Hematopoietic multipotent progenitor cell treated with erythropoietin and hydrocortisone succinate and interleukin-3 and kit ligand, for 8 days (in vitro differentiated cells): ENCODE results near the gene ZNF205.

Experiments
- DNase-seq: peaks from one replicate; pipeline ENCODE4 v3.0.0-alpha.2; 2015

ZNF205 gene

GRCh38 chr16:3085868-3086595 is 26.4 kb upstream of the ZNF205 start:
- DNase-seq = no peak

DNA sequence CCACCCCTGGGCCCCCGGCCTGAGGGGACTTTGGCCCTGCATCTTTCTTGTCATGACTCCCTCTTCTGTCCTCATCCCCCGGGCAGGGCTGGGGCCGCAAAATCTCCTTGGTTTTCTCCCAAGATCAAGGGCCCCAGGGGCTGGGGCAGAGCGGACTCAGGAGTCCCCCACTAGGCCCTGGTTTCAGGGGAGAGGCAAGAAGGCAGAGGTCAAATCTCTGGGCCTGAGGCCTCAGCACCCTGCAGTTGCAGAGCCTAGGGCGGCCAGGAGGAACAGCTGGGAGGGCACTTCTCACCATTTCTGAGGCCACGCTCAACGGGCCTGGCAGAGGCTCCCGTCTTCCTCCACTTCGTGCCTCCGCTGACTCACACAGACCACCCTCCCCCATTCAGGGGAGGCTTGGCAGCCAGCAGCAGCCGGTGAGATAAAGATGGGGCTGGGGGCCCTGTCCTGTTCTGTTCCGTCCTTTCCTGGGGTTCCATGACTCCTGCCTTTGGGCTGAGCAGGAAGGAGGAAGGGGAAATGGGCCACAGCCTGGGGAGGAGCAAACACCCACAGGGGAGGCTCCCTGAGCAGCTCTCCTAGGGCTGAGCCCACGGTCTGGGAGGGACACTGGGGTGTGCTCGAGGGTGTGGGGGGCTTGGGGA is 25.7 kb upstream of the ZNF205 start:
- DNase-seq = no peak

DNA sequence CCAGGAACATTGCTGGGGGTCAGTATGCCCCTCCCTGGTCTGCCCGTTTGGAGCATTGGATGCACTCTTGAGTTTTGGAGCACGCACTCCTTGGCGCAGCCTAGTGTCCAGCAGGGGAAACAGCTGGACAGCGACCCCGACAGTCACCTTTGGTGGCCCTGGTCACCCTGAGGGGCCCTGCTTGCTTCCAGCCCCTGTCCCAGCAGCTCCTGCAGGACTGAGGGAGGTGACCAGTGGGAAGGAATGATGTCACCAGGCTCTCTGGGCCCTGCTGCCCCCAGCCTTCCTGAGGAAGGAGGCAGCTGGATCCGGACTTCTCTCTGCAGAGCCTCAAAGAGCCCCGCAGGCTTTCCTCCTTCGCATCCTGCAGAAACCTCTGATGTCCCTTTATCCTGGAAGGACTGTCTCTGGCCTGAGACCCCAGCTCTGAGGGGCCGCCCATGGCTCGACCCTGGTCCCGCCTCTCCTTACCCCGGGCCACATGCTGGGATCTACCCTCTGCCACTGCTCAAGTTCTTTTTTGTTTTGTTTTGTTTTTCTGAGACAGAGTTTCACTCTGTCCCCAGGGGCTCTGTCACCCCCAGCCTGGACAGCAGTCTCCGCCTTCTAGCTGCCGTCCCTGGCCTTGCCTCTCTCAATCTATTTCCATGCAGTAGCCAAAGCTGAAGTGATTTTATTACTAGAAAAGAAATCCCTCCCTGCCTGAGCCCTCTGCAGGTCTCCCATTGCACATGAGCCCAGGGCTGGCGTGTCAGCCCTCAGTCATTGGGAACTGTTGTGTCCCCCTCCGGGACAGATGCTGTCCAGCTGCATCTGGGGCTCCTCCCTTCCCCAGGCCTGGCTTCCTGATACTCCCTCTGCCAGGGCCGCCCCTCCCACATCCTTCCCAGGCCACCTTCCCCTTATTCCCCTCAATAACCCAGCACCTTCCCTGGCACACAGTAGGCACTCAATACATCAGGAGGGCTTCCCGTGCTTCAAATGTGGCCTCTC is 24.8 kb upstream of the ZNF205 start:
- no peak for DNase-seq

DNA sequence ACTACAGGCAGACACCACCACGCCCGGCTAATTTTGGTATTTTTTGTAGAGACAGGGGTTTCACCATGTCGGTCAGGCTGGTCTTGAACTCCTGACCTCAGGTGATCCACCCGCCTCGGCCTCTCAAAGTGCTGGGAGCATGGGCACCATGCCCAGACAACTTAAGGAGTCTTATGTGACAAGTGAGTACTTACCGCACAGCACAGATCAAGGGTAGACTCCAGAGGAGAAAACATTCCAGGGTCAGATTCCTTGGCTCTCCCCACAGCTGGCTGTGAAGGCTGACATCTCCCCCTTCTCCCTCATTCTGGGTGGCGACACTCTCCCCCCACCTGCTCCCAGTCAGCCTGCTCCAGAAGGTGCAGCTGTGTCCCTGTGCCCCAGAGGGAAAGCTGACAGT is 23.9 kb upstream of the ZNF205 start:
- DNase-seq = no peak

GRCh38 chr16:3088925-3089716 is 23.3 kb upstream of the ZNF205 start:
- no peak for DNase-seq

GRCh38 chr16:3089717-3090592 is 22.4 kb upstream of the ZNF205 start:
- no peak for DNase-seq

DNA sequence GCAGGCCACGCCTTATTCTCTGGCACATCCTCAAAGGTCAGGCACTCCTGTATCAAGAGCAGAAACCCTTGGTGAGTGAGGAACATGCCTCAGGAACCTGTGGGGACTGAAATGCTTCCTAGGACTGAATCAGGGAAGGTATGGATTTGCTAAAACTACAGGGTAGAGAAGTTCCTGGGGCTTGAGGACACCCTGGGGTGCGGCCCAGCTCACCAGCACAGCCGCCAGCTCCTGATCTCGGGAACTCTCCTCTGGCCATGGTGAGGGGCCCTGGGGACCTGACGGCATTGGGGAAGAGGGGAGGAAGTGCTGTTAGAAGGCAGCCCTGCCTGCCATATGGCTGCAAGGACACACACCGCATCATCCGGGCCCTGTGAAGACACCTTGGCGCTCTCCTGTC is 20.8 kb upstream of the ZNF205 start:
- DNase-seq = no peak

GRCh38 chr16:3092501-3092941 is 19.9 kb upstream of the ZNF205 start:
- DNase-seq = no peak

GRCh38 chr16:3094289-3095027 is 17.9 kb upstream of the ZNF205 start:
- peak; percentile 82 for DNase-seq

DNA sequence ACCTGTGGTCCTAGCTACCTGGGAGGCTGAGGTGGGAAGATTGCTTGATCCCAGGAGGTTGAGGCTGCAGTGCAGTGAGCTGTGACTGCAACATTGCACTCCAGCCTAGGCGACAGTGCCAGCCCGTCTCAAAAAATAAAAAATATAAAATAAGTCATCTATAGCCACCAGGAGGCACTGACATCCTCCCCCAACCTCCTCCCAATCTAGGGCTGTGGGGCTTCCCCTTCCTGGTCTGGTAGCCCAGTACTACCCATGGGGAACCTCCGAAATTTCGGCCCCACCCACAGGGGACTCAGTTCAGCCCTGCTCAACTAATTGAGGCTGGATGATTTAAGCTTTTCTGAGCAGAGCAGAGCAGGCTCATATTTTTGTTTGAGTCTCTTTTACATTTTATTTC is 16.5 kb upstream of the ZNF205 start:
- DNase-seq = peak; percentile 81

GRCh38 chr16:3096362-3096761 is 16.0 kb upstream of the ZNF205 start:
- DNase-seq = no peak

DNA sequence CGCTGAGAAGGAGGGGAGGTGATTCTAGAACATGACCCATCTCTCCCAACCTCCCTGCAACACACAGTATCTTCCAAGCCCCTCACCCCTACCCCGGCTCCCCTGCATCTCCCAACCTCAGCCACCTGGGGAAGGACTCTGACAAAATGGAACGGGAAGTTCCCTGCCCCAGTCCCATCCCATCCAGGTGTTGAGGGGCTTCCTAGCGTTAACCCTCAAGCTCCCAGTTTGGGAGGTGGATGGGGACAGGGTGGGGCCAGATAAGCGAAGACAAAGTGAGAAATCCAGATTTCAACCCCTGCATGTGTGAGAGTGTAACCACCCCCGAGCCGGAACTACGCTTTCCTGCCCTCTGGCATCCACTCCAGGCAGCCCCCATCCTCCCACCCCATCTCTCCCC is 15.1 kb upstream of the ZNF205 start:
- no peak for DNase-seq

DNA sequence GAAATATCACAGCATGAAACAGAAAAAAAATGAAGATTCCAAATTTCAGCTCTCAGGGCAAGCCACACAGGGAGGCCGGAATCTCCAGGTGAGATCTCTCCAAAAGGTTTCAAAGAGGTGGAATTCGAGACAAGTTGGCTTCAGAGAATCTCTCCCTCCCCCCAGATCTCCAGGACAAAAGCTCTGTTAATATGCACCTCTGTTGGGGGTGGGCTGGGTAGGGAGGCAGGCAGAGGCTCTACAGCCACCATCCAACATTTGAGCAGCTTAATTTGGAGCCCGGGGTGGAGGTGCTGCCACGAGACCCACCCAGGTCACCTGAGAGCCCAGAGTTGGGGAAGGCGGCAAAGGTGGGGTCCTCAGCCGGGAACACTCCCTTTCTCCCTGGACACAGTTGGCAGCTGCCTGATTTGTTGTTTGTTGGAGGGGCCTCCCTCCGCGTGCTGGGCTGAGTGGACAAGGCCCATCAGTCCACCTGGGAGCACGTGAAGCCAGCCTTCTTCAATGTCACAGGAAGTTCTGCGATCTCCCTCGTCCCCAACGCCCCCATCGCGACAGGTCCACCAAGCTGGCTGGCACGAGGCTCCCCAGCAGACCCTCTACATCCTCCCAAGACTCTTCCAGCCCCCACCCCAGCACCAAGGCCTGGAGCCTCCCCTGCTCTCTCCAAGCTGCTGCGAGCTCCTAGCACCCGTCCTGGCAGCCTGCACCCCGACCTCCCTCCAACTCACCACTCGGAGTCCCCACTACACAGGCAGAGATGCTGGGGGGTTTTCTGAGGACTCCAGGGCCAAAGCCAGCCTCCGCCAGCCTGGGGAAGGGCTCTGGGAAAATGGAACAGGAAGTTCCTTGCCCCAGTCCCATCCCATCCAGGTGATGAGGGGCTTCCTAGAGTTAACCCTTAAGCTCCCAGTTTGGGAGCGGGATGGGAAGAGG is 13.7 kb upstream of the ZNF205 start, which contains the start of gene ZSCAN10:
Gene ZSCAN10 (minus strand): TSS at position 836 of the 936 bp plus-strand sequence. CDS start 6,357 bp downstream, outside the sequence.
- no peak for DNase-seq

DNA sequence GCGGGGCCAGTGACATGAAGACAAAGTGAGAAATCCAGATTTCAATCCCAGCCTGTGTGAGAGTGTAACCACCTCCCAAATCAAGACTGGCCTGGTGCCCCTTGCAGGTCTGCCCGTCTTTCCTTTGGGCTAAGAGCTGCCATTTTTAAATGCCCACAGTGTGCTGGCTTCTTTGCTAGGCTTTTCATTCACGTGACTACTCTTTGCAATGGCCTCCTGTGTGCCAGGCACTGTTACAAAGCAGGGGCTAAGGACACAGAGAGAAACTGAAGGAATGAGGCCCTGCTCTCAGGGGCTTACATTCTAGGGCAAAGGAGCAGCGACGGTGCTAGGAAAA is 13.0 kb upstream of the ZNF205 start:
- no peak for DNase-seq

GRCh38 chr16:3099732-3100499 is 12.5 kb upstream of the ZNF205 start:
- DNase-seq = peak; percentile 93

DNA sequence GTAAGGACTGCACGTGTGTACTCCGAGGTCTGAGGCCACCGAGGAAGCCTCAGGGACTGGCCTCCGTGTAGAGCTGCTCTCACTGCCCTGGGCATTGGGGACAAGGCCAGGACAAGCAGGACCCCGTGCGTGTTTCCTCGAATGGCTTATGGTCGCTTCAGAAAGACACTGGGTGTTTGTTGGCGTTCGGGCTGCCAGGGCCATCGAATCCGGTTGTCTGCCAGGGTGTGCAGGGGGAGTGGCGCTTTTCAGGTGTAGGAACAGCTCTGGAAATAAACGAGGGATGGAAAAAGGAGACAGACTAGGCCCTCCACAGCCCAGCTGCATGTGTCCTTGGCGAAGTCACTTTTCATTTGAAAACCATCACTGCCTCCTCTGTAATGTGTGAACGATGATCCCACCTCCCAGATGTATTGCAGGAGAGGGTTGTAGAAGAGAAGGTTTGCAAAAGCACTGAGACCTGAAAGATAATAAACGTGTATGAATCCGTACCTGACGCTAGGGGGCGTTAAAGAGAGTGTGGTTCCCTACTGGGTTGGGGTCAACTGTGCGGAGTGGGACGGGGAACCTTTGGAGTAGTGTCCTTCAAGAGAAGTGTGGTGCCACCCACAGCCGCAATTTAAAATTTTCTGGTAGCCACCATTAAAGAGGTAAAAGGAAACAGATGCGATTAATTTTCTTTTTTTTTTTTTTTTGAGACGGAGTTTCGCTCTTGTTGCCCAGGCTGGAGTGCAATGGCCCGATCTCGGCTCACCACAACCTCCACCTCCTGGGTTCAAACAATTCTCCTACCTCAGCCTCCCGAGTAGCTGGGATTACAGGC is 11.2 kb upstream of the ZNF205 start:
- DNase-seq = peak; percentile 84

- peak; percentile 68 for DNase-seq
These were observed 10.4 kb upstream of the ZNF205 start for GRCh38 chr16:3101841-3102470.
